Measurements from ENCODE around the gene DPEP1. TPM values are rescaled to one million over a fixed set of nuclear protein-coding genes. Genes with fewer than 3 reads are reported as not detected.
"Not testable (repeated sequence)": the region's sequence is repeated elsewhere in the genome, so short reads cannot be mapped to it uniquely, and the experiment has no call there.

The DPEP1 gene
- total RNA-seq, 1 donor from 2014 or later = 13.4 TPM

GRCh38 chr16:89567656-89568594 lies 45.5 kb upstream of the DPEP1 start:
- H3K27me3 Mint-ChIP-seq = peaks cover 11% of the 10 kb centered on the region
- H3K9me3 Mint-ChIP-seq = no peaks in the 10 kb centered on the region
- no peak overlapping the region for H3K4me3 Mint-ChIP-seq
- H3K4me1 Mint-ChIP-seq (ENCODE audit: unreplicated experiment) = peaks cover 27% of the 10 kb centered on the region
- no peak for DNase-seq (ENCODE audit: extremely low spot score, unreplicated experiment)
- no peak overlapping the region for H3K27ac Mint-ChIP-seq
- no peak for TF ChIP-seq CTCF (conservative IDR thresholded peaks at IDR 0.05)
- H3K36me3 Mint-ChIP-seq = peaks cover 12% of the 10 kb centered on the region

- Mint-ChIP-seq H3K27ac (no peak overlapping the region), H3K4me3 (no peak overlapping the region), H3K4me1 (ENCODE audit: unreplicated experiment) (peaks cover 24% of the 10 kb centered on the region), H3K9me3 (no peaks in the 10 kb centered on the region), H3K36me3 (peaks cover 3% of the 10 kb centered on the region), H3K27me3 (peaks cover 21% of the 10 kb centered on the region)
- DNase-seq (ENCODE audit: extremely low spot score, unreplicated experiment) = no peak
- TF ChIP-seq CTCF (conservative IDR thresholded peaks at IDR 0.05) = no peak
These were observed 43.7 kb upstream of the DPEP1 start for GRCh38 chr16:89569506-89570341.

GRCh38 chr16:89570342-89570923 lies 43.0 kb upstream of the DPEP1 start:
- DNase-seq (ENCODE audit: extremely low spot score, unreplicated experiment) = no peak
- peaks cover 21% of the 10 kb centered on the region for H3K27me3 Mint-ChIP-seq
- H3K36me3 Mint-ChIP-seq = no peaks in the 10 kb centered on the region
- H3K4me3 Mint-ChIP-seq = no peak overlapping the region
- TF ChIP-seq CTCF (conservative IDR thresholded peaks at IDR 0.05) = no peak
- no peak overlapping the region for H3K27ac Mint-ChIP-seq
- no peaks in the 10 kb centered on the region for H3K9me3 Mint-ChIP-seq
- peaks cover 18% of the 10 kb centered on the region for H3K4me1 Mint-ChIP-seq (ENCODE audit: unreplicated experiment)

GRCh38 chr16:89570983-89571598 lies 42.4 kb upstream of the DPEP1 start:
- H3K36me3 Mint-ChIP-seq = not testable (repeated sequence)

GRCh38 chr16:89571636-89572035 lies 41.8 kb upstream of the DPEP1 start:
- Mint-ChIP-seq H3K36me3 (no peaks in the 10 kb centered on the region), H3K27ac (no peak overlapping the region), H3K27me3 (peaks cover 21% of the 10 kb centered on the region), H3K4me1 (ENCODE audit: unreplicated experiment) (peaks cover 14% of the 10 kb centered on the region), H3K9me3 (no peaks in the 10 kb centered on the region), H3K4me3 (no peak overlapping the region)
- no peak for TF ChIP-seq CTCF (conservative IDR thresholded peaks at IDR 0.05)
- DNase-seq (ENCODE audit: extremely low spot score, unreplicated experiment) = no peak

More at GRCh38 chr16:89570983-89571598, 42.4 kb upstream of the DPEP1 start:
- H3K27ac Mint-ChIP-seq; H3K4me3 Mint-ChIP-seq; H3K9me3 Mint-ChIP-seq; DNase-seq (ENCODE audit: extremely low spot score, unreplicated experiment): not testable (repeated sequence)
- Mint-ChIP-seq H3K4me1 (ENCODE audit: unreplicated experiment) (peaks cover 18% of the 10 kb centered on the region), H3K27me3 (peaks cover 21% of the 10 kb centered on the region)
